SU-DHL-6 (cell line): ENCODE measurements around the gene LAGE3.
A peak's percentile ranks its signal among the peaks of the same experiment; 100 is the strongest.

Experiments
- H2AFZ ChIP-seq: fragments of 200-600 bp; sonication (generic); 2 replicates; pipeline ENCODE4 v1.6.1; 2014; ENCODE audit warnings: low read depth, mild to moderate bottlenecking, moderate library complexity, mixed read lengths, antibody characterized with exemption, low read length; ENCODE audit not compliant: severe bottlenecking
- H3F3A ChIP-seq: fragments of 200-600 bp; shearing (Covaris generic); 2 replicates; pipeline ENCODE4 v1.6.0; 2016; ENCODE audit warnings: antibody characterized with exemption, mild to moderate bottlenecking; ENCODE audit not compliant: insufficient read depth
- H3K27ac ChIP-seq: fragments of 200-600 bp; sonication (generic); 2 replicates; pipeline ENCODE4 v1.5.1; 2016; ENCODE audit warnings: low read depth, mild to moderate bottlenecking, low read length, moderate library complexity, mixed read lengths
- H3K27me3 ChIP-seq: fragments of 200-600 bp; sonication (generic), shearing (Covaris generic); 2 replicates; pipeline ENCODE4 v1.6.0; 2014; ENCODE audit warnings: mild to moderate bottlenecking, low read length
- H3K36me3 ChIP-seq: fragments of 200-600 bp; sonication (generic); 2 replicates; pipeline ENCODE4 v1.6.1; 2014; ENCODE audit warnings: mild to moderate bottlenecking, low read length, mixed read lengths
- H3K4me2 ChIP-seq: fragments of 300-600, 200-600 bp; shearing (Covaris generic), sonication (generic); 2 replicates; pipeline ENCODE4 v1.6.0; 2014; ENCODE audit warnings: low read length, low read depth, mild to moderate bottlenecking; ENCODE audit not compliant: poor library complexity, severe bottlenecking
- H3K4me3 ChIP-seq: fragments of 200-600 bp; sonication (generic); 2 replicates; pipeline ENCODE4 v1.5.1; 2014; ENCODE audit warnings: antibody characterized with exemption, low read length, mild to moderate bottlenecking, mixed read lengths; ENCODE audit not compliant: insufficient read depth, poor library complexity, severe bottlenecking
- H3K79me2 ChIP-seq: fragments of 200-600 bp; sonication (generic); 2 replicates; pipeline ENCODE4 v1.6.1; 2014; ENCODE audit warnings: mild to moderate bottlenecking, low read length, moderate library complexity; ENCODE audit not compliant: insufficient read depth
- H3K9ac ChIP-seq: fragments of 200-600 bp; sonication (generic); 2 replicates; pipeline ENCODE4 v1.7.0; 2014; ENCODE audit warnings: mild to moderate bottlenecking, low read length
- H3K9me2 ChIP-seq: fragments of 200-600 bp; sonication (generic); replicated peaks from 2 replicates; pipeline ENCODE4 v1.6.1; 2014; ENCODE audit warnings: low read length; ENCODE audit not compliant: insufficient read depth
- H3K9me3 ChIP-seq: fragments of 200-600 bp; sonication (generic); 2 replicates; pipeline ENCODE4 v1.6.1; 2014; ENCODE audit warnings: low read length, mixed read lengths; ENCODE audit not compliant: insufficient read depth
- H4K20me1 ChIP-seq: fragments of 200-600 bp; sonication (generic); 2 replicates; pipeline ENCODE4 v1.6.1; 2014; ENCODE audit warnings: low read depth, mild to moderate bottlenecking, antibody characterized with exemption, low read length, moderate library complexity, mixed read lengths
- EZH2phosphoT487 ChIP-seq: fragments of 200-600 bp; sonication (generic), shearing (Covaris generic); conservative IDR thresholded peaks from 2 replicates; pipeline ENCODE4 v1.6.1; 2018; ENCODE audit warnings: mild to moderate bottlenecking, antibody characterized with exemption, low read length, moderate library complexity, mixed read lengths
- TF ChIP-seq, protein P1 (sequence below): fragments of 200-600 bp; sonication (generic); IDR thresholded peaks from one replicate; pipeline ENCODE4 v1.5.1; 2017; ENCODE audit warnings: antibody characterized with exemption, mild to moderate bottlenecking, low read length, moderate library complexity; ENCODE audit not compliant: insufficient read depth, poor library complexity, severe bottlenecking

Gene LAGE3

DNA sequence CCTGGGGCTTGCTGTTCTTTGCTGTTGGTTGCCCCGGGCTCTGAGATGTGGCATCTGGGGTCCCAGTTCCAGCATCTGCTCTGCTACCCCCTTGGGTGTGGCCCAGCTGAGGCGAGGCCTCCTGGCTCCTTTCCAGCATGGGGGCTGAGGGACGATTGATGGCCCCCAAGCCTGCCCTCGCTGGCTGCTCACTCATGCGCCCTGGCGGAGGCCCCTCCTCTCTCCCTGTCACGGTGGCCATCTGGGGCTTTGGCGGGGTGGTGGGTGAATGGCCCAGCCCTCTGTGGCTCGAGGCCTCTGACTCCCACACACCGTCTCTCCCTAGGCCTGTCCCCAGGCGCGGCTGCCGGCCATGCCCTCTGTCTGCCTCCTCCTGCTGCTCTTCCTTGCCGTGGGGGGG lies 19.2 kb downstream of the LAGE3 start:
- H4K20me1 ChIP-seq = no peaks in the 10 kb centered on the region
- no peak overlapping the region for H2AFZ ChIP-seq
- H3F3A ChIP-seq = 0 out of 2 replicates have a peak, but pooled peaks cover 2% of the 10 kb centered on the region
- peak overlapping the region; percentile 80 for H3K9ac ChIP-seq
- no peaks in the 10 kb centered on the region for H3K9me2 ChIP-seq
- peaks cover 10% of the 10 kb centered on the region for H3K79me2 ChIP-seq
- H3K4me3 ChIP-seq = no peak overlapping the region
- H3K27ac ChIP-seq = no peak overlapping the region
- no peaks in the 10 kb centered on the region for H3K9me3 ChIP-seq
- no peak for TF ChIP-seq EZH2phosphoT487
- TF ChIP-seq, protein P1, sequence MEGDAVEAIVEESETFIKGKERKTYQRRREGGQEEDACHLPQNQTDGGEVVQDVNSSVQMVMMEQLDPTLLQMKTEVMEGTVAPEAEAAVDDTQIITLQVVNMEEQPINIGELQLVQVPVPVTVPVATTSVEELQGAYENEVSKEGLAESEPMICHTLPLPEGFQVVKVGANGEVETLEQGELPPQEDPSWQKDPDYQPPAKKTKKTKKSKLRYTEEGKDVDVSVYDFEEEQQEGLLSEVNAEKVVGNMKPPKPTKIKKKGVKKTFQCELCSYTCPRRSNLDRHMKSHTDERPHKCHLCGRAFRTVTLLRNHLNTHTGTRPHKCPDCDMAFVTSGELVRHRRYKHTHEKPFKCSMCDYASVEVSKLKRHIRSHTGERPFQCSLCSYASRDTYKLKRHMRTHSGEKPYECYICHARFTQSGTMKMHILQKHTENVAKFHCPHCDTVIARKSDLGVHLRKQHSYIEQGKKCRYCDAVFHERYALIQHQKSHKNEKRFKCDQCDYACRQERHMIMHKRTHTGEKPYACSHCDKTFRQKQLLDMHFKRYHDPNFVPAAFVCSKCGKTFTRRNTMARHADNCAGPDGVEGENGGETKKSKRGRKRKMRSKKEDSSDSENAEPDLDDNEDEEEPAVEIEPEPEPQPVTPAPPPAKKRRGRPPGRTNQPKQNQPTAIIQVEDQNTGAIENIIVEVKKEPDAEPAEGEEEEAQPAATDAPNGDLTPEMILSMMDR = no peak
- no peaks in the 10 kb centered on the region for H3K27me3 ChIP-seq
- no peaks in the 10 kb centered on the region for H3K36me3 ChIP-seq
- H3K4me2 ChIP-seq = peak overlapping the region; percentile 84

DNA sequence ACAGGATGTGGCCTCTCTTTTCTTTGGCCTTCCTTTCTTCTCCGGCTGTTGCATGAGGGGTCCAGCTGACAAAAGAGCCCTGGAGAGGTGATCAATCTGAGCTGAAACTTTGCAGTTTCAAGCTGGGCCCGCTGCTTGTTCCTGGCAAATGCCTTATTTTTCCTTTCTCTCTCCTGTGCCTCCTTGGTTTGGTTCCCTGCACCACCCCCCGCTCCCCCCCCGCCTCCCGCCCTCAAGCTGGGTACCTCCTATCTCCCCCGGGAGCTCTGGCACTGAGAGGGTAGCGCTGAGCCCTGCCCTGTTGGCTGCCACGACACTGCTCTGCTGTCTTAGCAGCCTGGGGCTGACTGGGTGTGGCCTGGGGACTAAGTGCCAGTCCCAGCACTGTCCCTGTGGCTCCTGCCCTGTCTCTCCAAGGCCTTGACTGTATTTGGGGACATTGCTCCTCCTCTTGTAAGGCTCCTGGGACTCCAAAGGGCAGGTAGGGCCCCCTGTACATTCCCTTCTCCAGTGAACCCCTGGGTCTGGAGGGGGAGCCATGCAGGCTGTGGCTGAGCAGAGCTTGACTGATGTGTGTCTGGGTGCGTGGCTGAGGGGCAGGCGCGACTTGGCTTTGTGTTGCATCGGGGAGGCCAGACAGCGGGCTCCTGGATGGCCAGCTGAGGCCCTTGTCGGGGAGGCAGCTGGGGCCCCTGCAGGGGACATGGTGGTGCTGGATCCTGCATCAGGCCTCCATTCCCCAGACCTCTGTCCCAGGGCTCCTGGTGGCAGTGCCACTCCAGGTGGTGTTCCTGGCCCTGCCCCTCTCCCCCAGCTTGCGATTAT lies 19.9 kb downstream of the LAGE3 start:
- Histone ChIP-seq H3K4me2 (peak overlapping the region; percentile 84), H3K9me3 (no peaks in the 10 kb centered on the region), H3F3A (0 out of 2 replicates have a peak, but pooled peaks cover 2% of the 10 kb centered on the region), H3K4me3 (peak overlapping the region; percentile 75), H2AFZ (no peak overlapping the region), H3K27me3 (no peaks in the 10 kb centered on the region), H4K20me1 (no peaks in the 10 kb centered on the region), H3K27ac (no peak overlapping the region), H3K9ac (peak overlapping the region; percentile 80), H3K79me2 (peaks cover 10% of the 10 kb centered on the region), H3K9me2 (no peaks in the 10 kb centered on the region), H3K36me3 (no peaks in the 10 kb centered on the region)
- no peak for TF ChIP-seq EZH2phosphoT487
- TF ChIP-seq, protein P1 = no peak

DNA sequence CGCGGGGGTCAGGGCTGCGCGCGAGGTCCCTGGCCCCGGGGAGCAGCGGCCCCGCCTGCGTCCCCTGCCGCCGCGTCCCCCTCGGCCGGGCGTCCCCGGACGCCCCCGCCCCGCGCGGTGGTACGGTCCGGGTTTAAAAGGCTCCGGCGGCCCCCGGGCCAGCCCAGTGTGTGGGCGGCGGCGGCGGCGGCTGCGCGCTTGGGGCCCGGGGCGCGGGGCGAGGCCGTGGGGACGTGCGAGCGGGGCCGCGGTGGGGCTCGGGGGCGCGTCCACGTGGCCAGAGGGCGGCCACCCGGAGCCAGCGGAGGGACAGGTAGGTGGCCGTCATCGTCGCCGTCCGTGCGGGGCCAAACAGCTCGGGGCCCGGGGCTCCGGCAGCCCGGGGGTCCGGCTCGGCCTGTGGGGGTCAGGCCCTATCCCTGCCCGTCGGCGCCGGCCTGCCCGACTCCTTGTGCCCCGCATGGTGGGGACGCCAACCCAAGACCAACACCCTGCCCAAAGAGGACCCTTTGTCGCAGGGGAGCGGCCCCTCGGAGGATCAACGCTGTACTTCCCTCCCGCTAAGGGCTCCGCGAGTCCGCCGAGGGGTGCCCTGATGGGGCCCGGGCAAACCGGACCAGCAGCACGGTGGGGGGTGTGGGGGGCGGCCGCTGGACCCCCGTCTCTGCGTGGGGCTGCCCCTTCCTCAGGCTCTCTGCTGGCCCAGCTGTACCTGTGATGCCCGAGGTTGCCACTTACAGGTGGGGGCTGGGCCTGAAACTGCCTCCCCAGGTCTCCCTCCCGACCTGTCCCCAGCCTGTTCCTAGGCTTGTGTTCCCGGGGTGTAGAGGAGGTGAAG lies 20.7 kb downstream of the LAGE3 start, which contains the start of gene PLXNA3:
Gene PLXNA3, plus strand, starts transcription at position 166 of the 838 bp plus-strand sequence. CDS start 1,903 bp downstream, outside the sequence.
- H3K36me3 ChIP-seq = no peaks in the 10 kb centered on the region
- no peaks in the 10 kb centered on the region for H4K20me1 ChIP-seq
- H3K27me3 ChIP-seq = no peaks in the 10 kb centered on the region
- H3K4me2 ChIP-seq = peak within 1 kb of the TSS; percentile 84
- H3F3A ChIP-seq = 0 out of 2 replicates have a peak, but pooled peaks cover 2% of the 10 kb centered on the region
- H3K9me2 ChIP-seq = no peaks in the 10 kb centered on the region
- H3K79me2 ChIP-seq = peaks cover 10% of the 10 kb centered on the region
- peak within 1 kb of the TSS; percentile 37; the same call in 1 of the 2 replicates for H3K27ac ChIP-seq
- H3K4me3 ChIP-seq = peak within 1 kb of the TSS; percentile 75
- no peaks in the 10 kb centered on the region for H3K9me3 ChIP-seq
- no peak for TF ChIP-seq EZH2phosphoT487
- TF ChIP-seq, protein P1 = no peak
- H3K9ac ChIP-seq = peak within 1 kb of the TSS; percentile 80
- peak within 1 kb of the TSS; percentile 59 for H2AFZ ChIP-seq
